GM08714 (cell line): ENCODE data around the gene ATF6B.
"Not testable (repeated sequence)": the region's sequence is repeated elsewhere in the genome, so short reads cannot be mapped to it uniquely, and the experiment has no call there.

ENCODE experiments used
- H3K4me3 ChIP-seq: fragments of 200-500 bp; sonication (Bioruptor generic); 2 replicates; pipeline ENCODE4 v1.5.1; 2014; ENCODE audit warnings: mild to moderate bottlenecking, low read length, inconsistent platforms
- ZNF274 ChIP-seq: IDR thresholded peaks from 2 replicates; pipeline ENCODE4 v1.6.1; 2012; ENCODE audit warnings: mild to moderate bottlenecking, low read depth, low read length

The ATF6B gene

DNA sequence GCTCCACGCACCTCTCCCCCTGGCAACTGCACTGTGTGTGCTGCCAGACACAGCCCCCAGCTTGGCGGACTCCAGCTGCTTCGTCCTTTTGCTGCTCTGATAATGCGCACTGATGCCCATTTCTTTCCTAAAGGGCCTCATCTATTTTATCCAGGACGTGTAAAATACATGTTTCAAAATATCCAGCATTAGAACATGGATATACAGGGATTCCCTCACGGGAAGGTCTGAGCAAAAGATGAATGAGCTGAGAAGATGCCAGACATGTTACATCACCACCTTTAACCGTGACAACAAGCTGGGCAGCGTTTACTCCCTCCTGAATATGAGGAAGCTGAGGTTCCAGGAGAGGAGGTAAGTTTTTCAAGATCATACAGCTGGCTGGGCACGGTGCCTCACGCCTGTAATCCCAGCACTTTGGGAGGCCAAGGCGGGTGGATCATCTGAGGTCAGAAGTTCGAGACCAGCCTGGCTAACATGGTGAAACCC lies 51.7 kb downstream of the ATF6B start:
- no peak for TF ChIP-seq ZNF274
- no peak overlapping the region for H3K4me3 ChIP-seq

DNA sequence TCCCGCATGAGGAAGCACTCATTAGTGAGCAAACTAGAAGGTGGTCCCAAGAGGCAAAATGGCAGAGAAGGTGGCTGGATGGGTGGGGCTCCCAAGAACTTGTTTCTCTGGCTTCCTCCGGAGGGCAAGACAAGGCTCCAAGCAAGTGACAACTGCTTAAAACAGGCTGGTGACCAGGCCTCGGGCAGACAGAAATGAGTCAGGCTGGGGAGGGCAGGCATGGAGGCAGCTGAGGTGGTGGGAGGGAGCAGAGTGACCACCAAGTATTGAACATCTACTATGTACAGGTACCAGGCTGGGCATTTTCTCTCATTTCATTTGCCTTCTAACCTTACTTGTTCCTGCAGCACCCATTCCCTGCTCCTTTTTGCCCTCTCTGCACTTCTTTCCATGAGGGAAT lies 52.3 kb downstream of the ATF6B start:
- H3K4me3 ChIP-seq, result no peak overlapping the region
- no peak for TF ChIP-seq ZNF274

DNA sequence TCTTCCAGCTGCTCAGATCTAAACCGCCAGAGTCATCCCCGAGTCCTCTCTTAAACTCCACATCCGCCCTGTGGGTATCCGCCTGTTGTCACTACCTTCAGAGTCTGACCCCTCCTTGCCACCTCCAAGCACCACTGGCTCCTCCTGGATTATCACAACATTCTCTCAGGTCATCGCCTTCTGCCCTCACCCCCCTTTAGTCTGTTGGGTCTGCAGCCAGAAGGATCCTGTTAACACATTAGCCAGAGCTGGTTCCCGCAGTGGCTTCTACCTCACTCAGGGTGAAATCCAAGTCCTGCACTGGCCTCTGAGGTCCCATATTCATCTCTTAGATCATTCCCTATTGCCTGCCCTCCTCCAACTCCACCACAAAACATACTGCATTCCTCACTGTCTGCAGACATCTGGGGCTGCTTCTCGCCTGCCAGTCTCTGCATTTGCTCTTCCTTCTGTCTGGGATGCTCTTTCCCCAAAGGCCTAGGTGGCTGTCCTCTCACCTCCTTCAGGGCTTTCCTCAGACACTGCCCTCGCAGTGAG lies 53.0 kb downstream of the ATF6B start:
- no peak overlapping the region for H3K4me3 ChIP-seq
- TF ChIP-seq ZNF274, result no peak

DNA sequence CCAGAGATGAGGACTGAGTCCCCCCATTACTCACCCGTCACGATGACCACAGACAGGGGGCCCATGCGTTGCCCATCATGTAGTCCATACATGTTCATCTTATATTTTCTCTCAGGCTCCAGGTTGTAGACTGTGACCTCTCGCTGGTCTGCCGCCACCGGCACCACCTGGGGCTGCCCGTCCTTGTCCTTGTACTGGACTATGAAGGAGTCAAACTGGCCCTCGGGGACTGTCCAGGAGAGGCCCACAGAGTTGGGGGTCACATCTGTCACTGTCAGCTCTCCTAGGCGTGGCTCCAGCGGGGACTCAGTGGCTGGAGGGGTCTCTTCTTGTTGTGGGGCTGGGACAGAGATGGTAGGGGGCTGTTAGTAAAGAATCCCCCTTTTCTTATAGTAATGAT lies 54.4 kb downstream of the ATF6B start:
- H3K4me3 ChIP-seq, result no peak overlapping the region
- no peak for TF ChIP-seq ZNF274

DNA sequence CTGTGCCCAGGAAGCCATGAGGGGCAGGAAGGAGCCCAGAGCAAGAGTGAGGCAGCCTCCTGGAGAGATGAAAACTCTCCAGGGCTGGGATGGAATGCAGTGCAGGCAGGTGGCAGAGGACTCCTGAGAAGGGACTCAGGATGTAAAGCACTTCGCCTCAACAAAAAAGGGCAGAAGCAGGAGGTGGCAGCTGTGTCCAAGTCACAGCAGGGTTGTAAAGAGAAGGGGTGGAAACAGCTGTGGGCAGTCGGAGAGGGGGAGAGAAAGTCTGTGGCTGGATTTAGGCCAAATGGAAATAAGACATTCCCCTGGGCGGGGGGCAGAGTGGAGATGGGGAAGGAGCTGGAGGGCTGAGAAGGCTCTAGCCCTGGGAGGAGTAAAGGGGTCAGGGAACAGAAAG lies 54.9 kb downstream of the ATF6B start:
- no peak overlapping the region for H3K4me3 ChIP-seq
- TF ChIP-seq ZNF274, result no peak

DNA sequence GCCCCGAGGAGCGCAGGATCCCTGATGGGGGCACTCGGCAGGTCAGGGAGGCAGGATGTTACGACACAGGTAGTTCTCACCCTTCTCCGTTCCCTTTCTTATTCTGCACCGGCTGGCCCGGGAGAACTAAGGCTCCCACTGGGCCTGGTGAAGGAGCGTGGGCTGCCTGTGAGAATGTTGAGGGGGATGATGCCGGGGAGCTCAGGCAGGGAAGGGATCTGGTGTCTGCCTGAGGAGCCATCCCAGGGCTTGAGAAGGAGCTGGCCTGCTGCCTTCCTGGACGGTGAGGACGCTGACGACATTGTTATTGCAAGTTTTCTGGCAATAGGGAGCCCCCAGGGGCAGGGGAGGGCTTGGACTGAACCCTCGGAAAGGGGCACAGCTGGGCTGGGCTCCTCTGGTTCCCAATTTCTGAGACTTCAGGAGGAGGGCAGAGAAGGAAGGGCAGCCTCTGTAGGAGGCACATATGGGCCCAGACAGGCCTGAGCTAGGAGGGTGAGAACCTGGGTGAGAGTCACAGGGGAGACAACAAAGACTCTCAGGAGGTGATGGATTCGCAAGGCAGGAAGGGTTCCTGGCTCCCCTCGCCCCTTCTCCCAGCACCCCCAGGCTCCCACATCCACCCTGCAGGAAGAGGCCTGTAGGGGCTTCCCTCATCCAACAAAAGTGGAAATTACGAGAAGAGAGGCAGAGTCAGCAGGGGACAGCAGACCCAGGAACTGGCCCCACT lies 57.1 kb downstream of the ATF6B start:
- H3K4me3 ChIP-seq, result no peak overlapping the region
- TF ChIP-seq ZNF274, result no peak

DNA sequence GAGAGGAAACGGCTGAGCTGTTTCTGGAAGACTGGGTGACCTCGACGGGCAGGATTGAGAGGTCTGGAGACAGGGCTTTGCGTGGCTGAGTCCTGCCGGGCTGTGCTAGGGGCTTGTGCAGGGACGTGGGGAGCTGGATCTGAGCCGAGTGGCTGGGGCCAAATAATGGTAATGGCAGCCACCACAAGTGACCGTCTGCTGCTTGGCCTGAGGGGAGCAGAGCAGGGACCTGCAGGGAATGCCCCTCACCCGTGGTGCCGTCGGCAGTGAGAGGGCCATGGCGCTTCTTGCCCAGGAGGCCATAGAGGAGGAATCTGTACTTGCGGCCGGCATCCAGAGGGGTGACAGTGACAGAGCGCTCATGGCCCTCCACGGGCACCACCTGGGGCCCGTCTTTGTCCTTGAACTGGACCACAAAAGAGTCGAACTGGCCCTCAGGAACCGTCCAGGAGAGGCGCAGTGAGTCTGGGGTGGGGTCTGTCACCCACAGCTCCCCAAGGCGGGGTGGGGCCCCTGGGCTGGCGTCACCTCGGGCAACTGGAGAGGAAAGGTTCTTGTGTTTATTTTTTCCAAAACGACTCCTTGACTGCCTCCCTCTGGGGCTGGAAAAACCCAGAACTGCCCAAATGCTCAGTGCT lies 58.0 kb downstream of the ATF6B start:
- no peak overlapping the region for H3K4me3 ChIP-seq
- no peak for TF ChIP-seq ZNF274

DNA sequence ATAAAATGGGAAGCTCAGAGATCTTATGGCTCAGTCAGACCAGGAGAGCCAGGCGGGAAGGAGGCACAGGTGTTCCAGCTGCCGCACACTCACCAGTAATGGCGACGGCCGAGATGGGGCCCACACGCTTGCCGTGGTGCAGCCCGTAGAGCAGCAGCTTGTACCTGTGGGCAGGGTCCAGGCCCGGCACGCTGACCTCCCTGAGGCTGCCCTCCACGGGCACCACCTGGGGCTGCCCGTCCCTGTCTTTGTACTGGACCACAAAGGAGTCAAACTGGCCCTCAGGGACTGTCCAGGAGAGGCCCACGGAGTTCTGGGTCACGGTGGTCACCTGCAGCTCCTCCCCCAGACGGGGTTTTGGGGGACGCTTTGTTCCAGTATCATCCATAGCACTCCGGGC lies 58.6 kb downstream of the ATF6B start:
- no peak for TF ChIP-seq ZNF274

DNA sequence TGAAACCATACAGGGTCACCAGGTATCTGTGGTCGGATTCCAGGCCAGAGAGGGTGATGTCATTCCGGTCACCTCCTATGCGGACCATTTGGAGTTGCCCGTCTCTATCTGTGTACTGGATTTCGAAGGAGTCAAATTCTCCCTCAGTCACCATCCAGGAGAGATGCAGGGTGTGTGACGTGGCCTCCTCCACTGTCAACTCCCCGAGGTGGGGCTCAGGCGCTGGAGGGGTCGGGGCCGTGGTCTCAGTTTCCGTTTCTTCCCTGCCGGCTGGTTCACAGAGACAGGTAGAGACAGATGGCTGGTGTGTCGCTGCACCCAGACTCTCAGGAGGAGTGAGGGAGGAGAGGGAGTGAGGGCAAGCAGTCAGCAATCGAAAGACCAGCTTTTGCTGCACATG lies 59.2 kb downstream of the ATF6B start:
- no peak for TF ChIP-seq ZNF274
- no peak overlapping the region for H3K4me3 ChIP-seq

More for the DNA sequence above, 58.6 kb downstream of the ATF6B start:
- no peak overlapping the region for H3K4me3 ChIP-seq

DNA sequence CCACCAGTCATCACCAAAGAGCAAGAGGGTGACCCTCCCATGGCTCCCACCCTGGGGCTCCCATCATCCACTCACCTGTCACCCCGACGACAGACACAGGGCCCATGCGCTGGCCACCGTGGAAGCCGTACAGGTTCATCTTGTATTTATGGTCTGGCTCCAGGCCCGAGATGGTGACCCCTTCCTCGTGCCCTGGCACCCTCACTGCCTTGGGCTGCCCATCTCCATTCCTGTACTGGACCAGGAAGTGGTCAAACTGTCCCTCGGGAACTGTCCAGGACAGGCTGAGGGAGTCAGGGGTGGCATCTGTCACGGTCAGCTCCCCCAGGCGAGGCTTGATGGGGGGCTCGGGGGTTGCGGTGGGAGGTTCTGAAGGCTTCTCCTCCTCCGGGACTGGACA lies 59.7 kb downstream of the ATF6B start:
- not testable (repeated sequence) for H3K4me3 ChIP-seq

DNA sequence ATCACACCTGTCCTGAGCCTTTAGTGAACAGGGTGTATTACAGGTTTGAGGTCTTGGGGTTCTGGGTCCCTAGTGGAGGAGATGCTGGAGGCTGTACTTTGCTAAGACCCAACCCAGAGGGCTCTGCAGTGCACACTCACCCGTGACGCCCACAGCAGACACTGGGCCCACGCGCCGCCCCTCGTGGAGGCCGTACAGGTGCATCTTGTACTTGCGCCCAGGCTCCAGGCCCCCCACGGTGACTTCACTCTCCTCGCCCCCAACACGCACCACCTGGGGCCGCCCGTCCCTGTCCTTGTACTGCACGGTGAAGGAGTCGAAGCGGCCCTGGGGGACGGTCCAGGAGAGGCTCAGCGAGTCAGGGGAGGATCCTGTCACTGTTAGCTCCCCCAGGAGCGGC lies 60.5 kb downstream of the ATF6B start:
- H3K4me3 ChIP-seq, result not testable (repeated sequence)
